Liver (tissue), 9 donors: ENCODE results near the gene PUS1. TPM values are rescaled to one million over a fixed set of nuclear protein-coding genes. Genes with fewer than 3 reads are reported as not detected.

Source experiments
- DNase-seq: peaks from one replicate; pipeline ENCODE4 v3.0.0-alpha.2; 2017; ENCODE audit warnings: low spot score
- H3K27ac ChIP-seq, 2 donors: one replicate each; pipeline ENCODE4 v1.7.0; 2013; ENCODE audit warnings: inconsistent platforms in 2 of 2, low read length in 2 of 2, control low read depth in 1 of 2, low read depth in 1 of 2, mild to moderate bottlenecking in 1 of 2
- H3K27me3 ChIP-seq, 4 donors: one replicate each; pipeline versions ENCODE4 v1.6.1 to v1.7.0; 2013; ENCODE audit warnings: low read length in 3 of 4, inconsistent platforms in 1 of 4, mild to moderate bottlenecking in 1 of 4, moderate library complexity in 1 of 4; ENCODE audit not compliant: control insufficient read depth in 4 of 4, insufficient read depth in 4 of 4
- H3K36me3 ChIP-seq, 4 donors: one replicate each; pipeline versions ENCODE4 v1.6.1 to v1.7.0; 2013; ENCODE audit warnings: low read length in 3 of 4, mild to moderate bottlenecking in 3 of 4, low read depth in 1 of 4, moderate library complexity in 1 of 4; ENCODE audit not compliant: control insufficient read depth in 4 of 4, insufficient read depth in 3 of 4
- H3K4me1 ChIP-seq, 4 donors: one replicate each; pipeline versions ENCODE4 v1.6.1 to v1.7.0; 2013; ENCODE audit warnings: low read length in 3 of 4, mild to moderate bottlenecking in 3 of 4, moderate library complexity in 1 of 4; ENCODE audit not compliant: control insufficient read depth in 4 of 4, insufficient read depth in 4 of 4
- H3K4me3 ChIP-seq, 3 donors: one replicate each; pipeline versions ENCODE4 v1.6.1 to v1.7.0; 2013; ENCODE audit warnings: low read length in 3 of 3, control low read depth in 1 of 3, low read depth in 1 of 3, mild to moderate bottlenecking in 1 of 3
- H3K9ac ChIP-seq, 2 donors: one replicate each; pipeline ENCODE4 v1.7.0; 2013; ENCODE audit warnings: low read length in 2 of 2, mild to moderate bottlenecking in 2 of 2, moderate library complexity in 2 of 2, control low read depth in 1 of 2, low read depth in 1 of 2
- H3K9me3 ChIP-seq, 4 donors: one replicate each; pipeline versions ENCODE4 v1.6.1 to v1.7.0; 2013; ENCODE audit warnings: low read length in 3 of 4; ENCODE audit not compliant: control insufficient read depth in 4 of 4
- ATF3 ChIP-seq: IDR thresholded peaks from 2 replicates; pipeline ENCODE4 v1.6.1; 2016; ENCODE audit warnings: antibody characterized with exemption
- CTCF ChIP-seq: fragments of 150-350 bp; IDR thresholded peaks from 2 replicates; pipeline ENCODE4 v1.5.1; 2017; ENCODE audit warnings: improper control_type of control experiment, low read depth, low read length; ENCODE audit not compliant: missing input control
- EGR1 ChIP-seq, 2 donors: IDR thresholded peaks; 2 replicates each; pipeline ENCODE4 v1.6.1; 2016 to 2018; ENCODE audit warnings: antibody characterized with exemption in 2 of 2, low read depth in 2 of 2
- FOXA1 ChIP-seq: IDR thresholded peaks from 2 replicates; pipeline ENCODE4 v1.6.1; 2016; ENCODE audit warnings: antibody characterized with exemption
- FOXA2 ChIP-seq: IDR thresholded peaks from 2 replicates; pipeline ENCODE4 v1.6.1; 2016; ENCODE audit warnings: antibody characterized with exemption
- GABPA ChIP-seq, 2 donors: IDR thresholded peaks in 1 of 2; conservative IDR thresholded peaks in 1 of 2; 2 replicates each; pipeline ENCODE4 v1.6.1; 2016; ENCODE audit warnings: antibody characterized with exemption in 2 of 2, mild to moderate bottlenecking in 1 of 2, moderate library complexity in 1 of 2
- HNF4A ChIP-seq, 2 donors: conservative IDR thresholded peaks; 2 replicates each; pipeline ENCODE4 v1.6.1; 2016; ENCODE audit warnings: antibody characterized with exemption in 2 of 2, mild to moderate bottlenecking in 2 of 2
- HNF4G ChIP-seq: IDR thresholded peaks from 2 replicates; pipeline ENCODE4 v1.6.1; 2016; ENCODE audit warnings: antibody characterized with exemption
- MAX ChIP-seq: IDR thresholded peaks from 2 replicates; pipeline ENCODE4 v1.6.1; 2016; ENCODE audit warnings: antibody characterized with exemption
- RAD21 ChIP-seq, 2 donors: IDR thresholded peaks; 2 replicates each; pipeline ENCODE4 v1.6.1; 2016; ENCODE audit warnings: antibody characterized with exemption in 2 of 2, mild to moderate bottlenecking in 2 of 2
- REST ChIP-seq: IDR thresholded peaks from 2 replicates; pipeline ENCODE4 v1.6.1; 2016; ENCODE audit warnings: antibody characterized with exemption, mild to moderate bottlenecking
- SP1 ChIP-seq: IDR thresholded peaks from 2 replicates; pipeline ENCODE4 v1.6.1; 2018; ENCODE audit warnings: antibody characterized with exemption, mild to moderate bottlenecking
- TAF1 ChIP-seq: conservative IDR thresholded peaks from 2 replicates; pipeline ENCODE4 v1.6.1; 2016; ENCODE audit warnings: antibody characterized with exemption, mild to moderate bottlenecking
- YY1 ChIP-seq: IDR thresholded peaks from 2 replicates; pipeline ENCODE4 v1.6.1; 2016; ENCODE audit warnings: antibody characterized with exemption, mild to moderate bottlenecking
- ZBTB33 ChIP-seq: IDR thresholded peaks from 2 replicates; pipeline ENCODE4 v1.6.1; 2016; ENCODE audit warnings: antibody characterized with exemption
- WGBS: extraction: QIAGEN DNeasy Blood & Tissue Kit; methylation state at CpG from one replicate; pipeline ENCODE4 v1.1.7; 2013; 5-methylcytosine and 5-hydroxymethylcytosine counted together
- polyA plus RNA-seq, 2 donors: library from polyadenylated mRNA; stranded (reverse) in 1 of 2; unstranded in 1 of 2; fragments of 200-250 nt in 1 of 2; fragments of >200 nt in 1 of 2; fragmentation: Nextera tagmentation in 1 of 2; extraction: Ambion mirVana in 1 of 2; gene quantifications; one replicate each; pipeline versions ENCODE4 v1.2.1 to v1.2.3, GENCODE V29; 2013 to 2015
- total RNA-seq, 2 donors: library from RNA; depleted of rRNA; stranded (reverse); fragments of >200 nt; gene quantifications; one replicate each; pipeline ENCODE4 v1.2.3, GENCODE V29; 2014
- donor health status: healthy.
- donor health status: healthy.
- donor health status: healthy.
- donor health status: healthy.
- donor health status: healthy.

PUS1 gene
- total and polyA plus RNA-seq, 4 donors, result 6.1 to 24.4 (median 10.7) TPM

DNA sequence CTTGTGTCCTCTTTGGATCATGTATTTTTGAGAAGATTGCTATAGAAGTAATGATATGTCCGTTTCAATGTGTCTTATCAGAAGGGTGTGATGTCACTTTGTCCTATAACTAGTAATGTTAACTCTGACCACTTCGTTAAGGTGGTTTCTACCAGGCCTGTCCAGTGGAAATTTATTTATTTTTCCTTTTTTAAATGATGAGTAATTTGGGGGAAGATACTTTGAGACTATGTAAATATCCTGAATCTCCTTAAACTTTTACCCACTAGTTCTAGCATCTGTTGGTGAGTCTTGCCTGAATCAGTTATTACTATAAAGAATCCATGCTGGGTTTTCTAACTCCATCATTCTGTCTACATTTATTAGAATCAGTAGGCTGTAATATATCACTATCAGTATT lies 36.0 kb downstream of the PUS1 start (continued):
- no peak for TF ChIP-seq ZBTB33
- no peak for TF ChIP-seq ATF3

DNA sequence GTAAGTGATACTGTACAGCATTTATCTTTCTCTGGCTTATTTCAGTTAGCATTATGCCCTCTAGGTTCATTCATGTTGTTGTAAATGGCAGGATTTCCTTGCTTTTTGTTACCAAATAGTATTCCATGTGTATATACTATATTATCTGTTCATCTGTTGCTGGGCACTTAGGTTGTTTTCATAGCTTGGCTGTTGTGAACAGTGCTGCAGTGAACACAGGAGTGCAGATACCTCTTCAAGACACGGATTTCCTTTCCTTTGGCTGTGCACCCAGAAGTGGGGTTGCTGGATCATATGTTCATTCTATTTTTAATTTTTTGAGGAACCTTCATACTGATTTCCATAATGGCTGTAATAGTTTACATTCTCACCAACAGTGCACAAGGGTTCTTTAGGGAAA lies 42.1 kb downstream of the PUS1 start:
- Histone ChIP-seq H3K4me3 (no peak overlapping the region), H3K27ac (no peak overlapping the region), H3K36me3 (peaks cover 0 to 2% (median 0%) of the 10 kb centered on the region in 4 donors), H3K9me3 (no peaks in the 10 kb centered on the region), H3K4me1 (no peaks in the 10 kb centered on the region), H3K9ac (no peak overlapping the region), H3K27me3 (no peaks in the 10 kb centered on the region)
- 66% methylated on average over 1 of the region's 1 CpG for WGBS
- no peak for DNase-seq
- no peak for TF ChIP-seq HNF4A (conservative IDR thresholded peaks at IDR 0.05)
- TF ChIP-seq GABPA (IDR thresholded peaks at IDR 0.05 in 1 of 2, conservative IDR thresholded peaks at IDR 0.05 in 1 of 2), result no peak
- TF ChIP-seq FOXA2, result no peak
- TF ChIP-seq YY1, result no peak
- TF ChIP-seq CTCF, result no peak
- TF ChIP-seq HNF4G, result no peak
- TF ChIP-seq MAX, result no peak
- no peak for TF ChIP-seq REST
- no peak for TF ChIP-seq SP1
- TF ChIP-seq EGR1 (IDR thresholded peaks at IDR 0.05; ENCODE audit: low read depth in 2 of 2), result no peak
- TF ChIP-seq ATF3, result no peak
- TF ChIP-seq TAF1, result no peak
- TF ChIP-seq FOXA1, result no peak
- TF ChIP-seq RAD21 (IDR thresholded peaks at IDR 0.05), result no peak
